ENCODE measurements around the gene DAAM2. TPM values are rescaled to one million over a fixed set of nuclear protein-coding genes. Genes with fewer than 3 reads are reported as not detected.

DAAM2 gene
- 12.2 and 18.1 TPM in 2 replicates for total RNA-seq

DNA sequence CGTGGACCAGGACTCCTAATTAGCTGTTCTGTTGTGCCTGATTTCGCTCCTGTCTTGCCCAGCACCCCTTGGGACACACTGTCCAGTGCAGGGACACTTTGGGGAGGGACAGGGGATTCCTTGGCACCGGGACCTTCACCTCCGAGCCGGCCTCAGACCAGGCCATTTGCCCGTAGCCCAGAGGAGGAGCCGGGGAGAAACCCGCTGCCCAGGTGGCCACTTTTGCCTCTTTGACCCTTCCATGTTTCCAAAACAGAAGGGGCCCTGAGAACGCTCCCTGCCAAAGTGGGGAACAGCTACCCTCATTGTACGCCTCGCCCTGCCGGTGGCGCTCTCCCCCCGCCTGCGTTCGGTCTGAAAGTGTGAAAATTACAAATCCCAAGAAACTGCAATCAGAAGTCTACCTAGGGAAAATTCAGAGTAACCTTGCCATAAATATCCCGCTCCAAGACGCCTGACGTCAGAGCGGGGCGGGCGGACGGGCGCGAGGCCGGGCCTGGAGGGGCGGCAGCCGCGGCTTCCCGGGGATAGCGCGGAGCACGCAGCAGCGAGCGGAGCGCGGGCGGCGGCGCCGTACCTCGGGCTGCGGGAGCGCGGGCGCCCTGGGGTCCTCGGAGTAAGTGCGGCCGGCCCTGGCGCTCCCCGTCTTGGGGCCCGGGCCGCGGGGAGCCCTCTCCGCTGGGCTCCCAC is at the start of gene DAAM2:
Gene DAAM2, plus strand, starts transcription at position 527 of the 690 bp plus-strand sequence. CDS start 63,927 bp downstream, outside the sequence.

DNA sequence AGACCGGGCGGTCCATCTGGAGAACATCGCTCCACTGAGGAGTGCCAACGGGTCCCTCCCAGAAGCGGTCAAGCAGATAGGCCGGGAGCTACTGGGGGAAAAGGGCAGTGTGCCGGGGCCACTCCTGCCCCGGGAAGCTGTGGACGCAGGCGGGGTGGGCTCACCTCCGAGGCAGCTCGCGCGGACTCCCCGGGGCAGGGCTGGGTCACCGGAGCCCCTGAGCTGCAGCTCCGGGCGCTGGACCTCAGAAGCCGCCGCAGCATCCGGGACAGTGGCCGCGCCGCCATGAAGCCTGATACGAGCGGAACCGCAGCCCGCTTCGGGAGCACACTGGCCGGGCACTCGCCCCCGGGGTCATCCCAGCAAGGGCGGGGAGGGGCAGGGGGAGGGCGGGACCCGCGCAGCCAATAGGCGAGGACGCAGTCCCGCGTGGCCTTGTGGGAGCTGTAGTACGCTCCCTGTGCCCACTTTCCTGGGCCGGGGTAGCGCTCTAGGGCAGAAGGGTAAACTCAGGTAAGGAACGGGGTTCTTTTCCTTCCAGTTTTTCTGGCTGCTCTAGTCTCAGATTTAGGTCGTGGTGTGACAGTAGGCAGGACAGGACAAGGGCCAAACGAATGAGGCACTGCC is 142.1 kb downstream of the DAAM2 start, which contains the start of gene MOCS1:
Gene MOCS1, minus strand, starts transcription at position 332 of the 627 bp plus-strand sequence. Its CDS starts 45 bp downstream, at position 287.

Other genes with a start within 250 kb of the DAAM2 start
- gene KIF6, start 67.0 kb upstream of the DAAM2 start, total RNA-seq = not detected in 2 replicates
- 18.0 and 18.1 TPM in 2 replicates for gene MOCS1, start 142.1 kb downstream of the DAAM2 start, total RNA-seq